A549 (cell line): ENCODE measurements around the gene NUDT2.

Source experiments
- JUNB ChIP-seq: fragments of >200 bp; sonication (Bioruptor Twin); formaldehyde crosslinking; IDR thresholded peaks from 2 replicates; pipeline ENCODE4 v1.6.1; 2016
- NR3C1 ChIP-seq: fragments of >200 bp; sonication (Bioruptor Twin); formaldehyde crosslinking; IDR thresholded peaks from 3 replicates; pipeline ENCODE4 v1.6.1; 2017
- POLR2A ChIP-seq: IDR thresholded peaks from 2 replicates; pipeline ENCODE4 v1.6.1; 2012; ENCODE audit warnings: mild to moderate bottlenecking, low read length

DNA sequence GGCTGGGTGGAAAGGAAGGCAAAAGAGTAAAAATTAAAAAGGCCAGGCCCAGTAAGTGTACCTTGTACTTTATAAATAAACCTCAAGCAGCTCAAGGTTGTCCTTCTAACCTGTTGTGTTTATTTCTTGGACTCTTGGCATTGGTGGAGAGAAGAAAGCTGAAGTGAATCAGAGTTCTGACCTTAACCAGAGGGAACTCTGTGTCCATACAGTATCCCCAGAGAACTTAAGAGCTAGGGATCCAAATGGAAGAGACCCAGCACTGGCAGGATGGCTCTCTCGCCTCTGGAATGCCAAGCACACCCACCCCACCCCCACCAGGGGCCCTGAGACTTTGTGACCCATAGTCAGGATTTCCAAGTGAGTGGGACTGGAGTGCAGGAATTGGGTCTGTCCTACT is 14.2 kb downstream of the NUDT2 start:
- TF ChIP-seq NR3C1 = no peak
- TF ChIP-seq POLR2A = no peak
- no peak for TF ChIP-seq JUNB
